DOHH2 (cell line): ENCODE results near the gene CCDC137.

Experiments used
- CTCF ChIP-seq: fragments of 200-600 bp; sonication (generic); IDR thresholded peaks from one replicate; pipeline ENCODE4 v1.5.1; 2014; ENCODE audit warnings: antibody characterized with exemption, mild to moderate bottlenecking, low read depth, low read length; ENCODE audit not compliant: poor library complexity, severe bottlenecking
- EZH2phosphoT487 ChIP-seq: fragments of 200-600 bp; sonication (generic); IDR thresholded peaks from 2 replicates; pipeline ENCODE4 v1.6.1; 2017; ENCODE audit warnings: borderline replicate concordance, mild to moderate bottlenecking, antibody characterized with exemption, low read length, moderate library complexity, mixed read lengths

DNA sequence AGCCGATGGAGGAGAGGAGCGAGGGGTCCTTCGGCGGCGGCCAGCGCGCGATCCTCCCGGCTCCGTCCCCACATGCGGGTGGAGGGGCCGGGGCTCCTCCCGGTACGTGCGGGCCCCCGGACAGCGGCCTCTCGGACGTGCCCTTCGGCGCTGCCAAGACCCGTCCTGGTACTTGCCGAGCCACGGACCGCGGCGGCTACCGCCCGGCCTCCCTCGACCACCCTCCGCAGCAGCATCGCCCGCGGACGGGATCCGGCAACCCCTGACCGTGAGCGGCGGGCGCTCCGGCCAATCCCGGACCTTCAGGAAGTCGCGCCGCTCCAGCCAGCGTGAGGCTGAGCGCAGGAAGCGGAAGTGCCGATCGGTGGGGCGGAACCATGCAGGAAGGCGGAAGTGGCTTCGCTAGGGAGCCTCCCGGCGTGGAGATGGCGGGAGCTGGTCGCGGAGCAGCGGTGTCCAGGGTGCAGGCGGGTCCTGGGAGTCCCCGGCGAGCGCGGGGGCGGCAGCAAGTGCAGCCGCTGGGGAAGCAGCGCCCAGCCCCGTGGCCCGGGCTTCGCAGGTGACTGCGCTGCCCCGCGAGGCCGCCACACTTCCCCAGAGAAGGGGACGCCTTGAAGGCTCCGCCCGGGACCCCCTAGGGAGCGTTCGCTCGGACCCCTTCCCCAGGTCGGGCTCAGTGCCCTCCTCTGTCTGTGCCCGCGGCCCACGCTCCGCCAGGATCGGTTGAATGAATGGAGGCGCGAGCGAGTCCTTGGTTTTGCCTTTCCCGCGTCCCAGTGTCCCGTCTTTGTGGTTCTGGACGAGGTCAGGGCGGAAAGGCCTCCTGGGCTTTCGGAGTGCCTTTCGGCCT is at the start of gene CCDC137, which contains the start of gene OXLD1:
- TF ChIP-seq CTCF (no peak), EZH2phosphoT487 (no peak)
